Hepatocyte (in vitro differentiated cells): ENCODE data around the gene TSACC. TPM values are rescaled to one million over a fixed set of nuclear protein-coding genes. Genes with fewer than 3 reads are reported as not detected.

Experiments
- DNase-seq: peaks from one replicate; pipeline ENCODE4 v3.0.0-alpha.2; 2016; ENCODE audit warnings: low spot score
- H2AFZ ChIP-seq: fragments of 200-600 bp; sonication (generic); 2 replicates; pipeline ENCODE4 v1.6.0; 2016; ENCODE audit warnings: antibody characterized with exemption, mild to moderate bottlenecking
- H3K27ac ChIP-seq: fragments of 200-600 bp; sonication (generic); 2 replicates; pipeline ENCODE4 v1.5.1; 2016; ENCODE audit warnings: mild to moderate bottlenecking
- H3K27me3 ChIP-seq: fragments of 200-600 bp; sonication (generic); 2 replicates; pipeline ENCODE4 v1.6.1; 2016
- H3K36me3 ChIP-seq: fragments of 200-600 bp; sonication (generic); replicated peaks from 2 replicates; pipeline ENCODE4 v1.5.1; 2016; ENCODE audit warnings: low read depth; ENCODE audit not compliant: insufficient read depth
- H3K4me1 ChIP-seq: fragments of 200-600 bp; sonication (generic); 2 replicates; pipeline ENCODE4 v1.5.1; 2016; ENCODE audit warnings: mild to moderate bottlenecking, moderate library complexity; ENCODE audit not compliant: insufficient read depth
- H3K4me2 ChIP-seq: fragments of 200-600 bp; sonication (generic); 2 replicates; pipeline ENCODE4 v1.6.0; 2016
- H3K4me3 ChIP-seq: fragments of 200-600 bp; sonication (generic); 2 replicates; pipeline ENCODE4 v1.5.1; 2016; ENCODE audit warnings: mild to moderate bottlenecking
- H3K79me2 ChIP-seq: fragments of 200-600 bp; sonication (generic); 2 replicates; pipeline ENCODE4 v1.6.0; 2017; ENCODE audit warnings: mild to moderate bottlenecking
- H3K9me2 ChIP-seq: fragments of 200-600 bp; sonication (generic); replicated peaks from 2 replicates; pipeline ENCODE4 v1.6.0; 2017; ENCODE audit warnings: mild to moderate bottlenecking; ENCODE audit not compliant: insufficient read depth
- H3K9me3 ChIP-seq: fragments of 200-600 bp; sonication (generic); 2 replicates; pipeline ENCODE4 v1.5.1; 2016; ENCODE audit warnings: low read depth, mild to moderate bottlenecking
- H4K20me1 ChIP-seq: fragments of 200-600 bp; sonication (generic); 2 replicates; pipeline ENCODE4 v1.6.0; 2016; ENCODE audit warnings: mild to moderate bottlenecking; ENCODE audit not compliant: insufficient read depth, poor library complexity, severe bottlenecking
- CTCF ChIP-seq: fragments of 200-600 bp; sonication (generic); IDR thresholded peaks from 2 replicates; pipeline ENCODE4 v1.5.1; 2016; ENCODE audit warnings: antibody characterized with exemption, mild to moderate bottlenecking; ENCODE audit not compliant: poor library complexity
- EZH2 ChIP-seq: fragments of 200-600 bp; sonication (generic); IDR thresholded peaks from 2 replicates; pipeline ENCODE4 v1.6.1; 2016; ENCODE audit warnings: antibody characterized with exemption, mild to moderate bottlenecking, borderline replicate concordance
- EZH2phosphoT487 ChIP-seq: fragments of 200-600 bp; sonication (generic); IDR thresholded peaks from one replicate; pipeline ENCODE4 v1.6.1; 2018; ENCODE audit warnings: antibody characterized with exemption, mild to moderate bottlenecking, low read depth, moderate library complexity; ENCODE audit not compliant: unreplicated experiment, severe bottlenecking
- WGBS: methylation state at CpG from one replicate; pipeline ENCODE4 v1.1.6; 2016; ENCODE audit warnings: low lambda C conversion rate; ENCODE audit errors: missing lambda C conversion rate; 5-methylcytosine and 5-hydroxymethylcytosine counted together
- polyA plus RNA-seq: library from polyadenylated mRNA; unstranded; fragments of >200 nt; fragmentation: Nextera tagmentation; extraction: Ambion mirVana; gene quantifications from 2 replicates; pipeline ENCODE4 v1.2.1, GENCODE V29; 2016
- total RNA-seq: library from RNA; depleted of rRNA; stranded (reverse); fragments of >200 nt; gene quantifications from 2 replicates; pipeline ENCODE4 v1.2.3, GENCODE V29; 2014

The TSACC gene
- total and polyA plus RNA-seq, 2 experiments from 2014 or later = 1.5 TPM; not detected in 1

GRCh38 chr1:156385534-156386031 is 47.3 kb downstream of the TSACC start:
- TF ChIP-seq EZH2phosphoT487 (no peak), EZH2 (no peak), CTCF (peak; percentile 97)
- WGBS = 22% methylated on average over 9 of the region's 9 CpGs
- Histone ChIP-seq H3K4me2 (no peak overlapping the region), H2AFZ (no peak overlapping the region), H3K4me1 (no peaks in the 10 kb centered on the region), H3K9me2 (no peaks in the 10 kb centered on the region), H3K27ac (no peak overlapping the region), H3K36me3 (no peaks in the 10 kb centered on the region), H4K20me1 (no peaks in the 10 kb centered on the region), H3K79me2 (no peaks in the 10 kb centered on the region), H3K4me3 (no peak overlapping the region), H3K9me3 (no peaks in the 10 kb centered on the region), H3K27me3 (peaks cover 40% of the 10 kb centered on the region)
- DNase-seq = peak; percentile 85

DNA sequence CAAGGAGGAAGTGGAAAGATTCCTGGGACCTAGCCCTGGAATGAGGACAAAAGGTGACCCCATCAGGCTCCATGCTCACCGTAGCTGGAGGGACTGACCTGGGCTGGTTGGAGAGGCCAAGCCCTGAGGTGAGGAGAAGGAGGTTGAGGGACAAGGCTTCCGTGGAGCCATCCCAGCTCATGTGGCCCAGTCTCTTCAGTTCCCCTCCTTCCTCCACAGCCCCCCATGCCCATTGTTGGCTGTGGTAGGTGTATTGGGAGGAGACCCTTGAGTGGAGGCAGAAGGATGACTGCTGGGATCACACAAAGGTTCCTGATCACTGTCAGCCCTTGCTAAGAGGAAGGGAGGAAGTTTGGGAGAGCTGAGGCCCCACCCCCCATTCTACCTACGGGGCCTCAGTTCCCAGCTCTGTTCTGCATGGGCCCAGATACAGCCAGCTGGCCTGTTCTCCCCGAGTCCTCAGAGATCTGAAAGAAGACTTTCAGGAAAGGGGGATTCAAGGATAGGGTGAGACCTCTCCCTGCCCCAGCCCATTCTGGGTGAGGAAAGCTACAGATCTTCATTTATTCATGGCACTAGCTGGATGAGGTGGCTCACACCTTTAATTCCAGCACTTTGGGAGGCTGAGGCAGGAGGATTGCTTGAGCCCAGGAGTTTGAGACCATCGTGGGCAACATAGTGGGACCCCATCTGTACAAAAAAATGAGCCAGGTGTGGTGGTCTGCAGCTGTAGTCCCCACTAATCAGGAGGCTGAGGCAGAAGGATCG is 48.0 kb downstream of the TSACC start:
- Histone ChIP-seq H3K4me3 (no peak overlapping the region), H3K36me3 (no peaks in the 10 kb centered on the region), H3K4me2 (no peak overlapping the region), H4K20me1 (no peaks in the 10 kb centered on the region), H3K79me2 (no peaks in the 10 kb centered on the region), H2AFZ (no peak overlapping the region), H3K27me3 (peaks cover 47% of the 10 kb centered on the region), H3K4me1 (no peaks in the 10 kb centered on the region), H3K27ac (no peak overlapping the region), H3K9me3 (no peaks in the 10 kb centered on the region), H3K9me2 (no peaks in the 10 kb centered on the region)
- DNase-seq = no peak
- TF ChIP-seq CTCF = no peak
- no peak for TF ChIP-seq EZH2phosphoT487
- TF ChIP-seq EZH2 = no peak
- WGBS = 87% methylated on average over 6 of the region's 6 CpGs

DNA sequence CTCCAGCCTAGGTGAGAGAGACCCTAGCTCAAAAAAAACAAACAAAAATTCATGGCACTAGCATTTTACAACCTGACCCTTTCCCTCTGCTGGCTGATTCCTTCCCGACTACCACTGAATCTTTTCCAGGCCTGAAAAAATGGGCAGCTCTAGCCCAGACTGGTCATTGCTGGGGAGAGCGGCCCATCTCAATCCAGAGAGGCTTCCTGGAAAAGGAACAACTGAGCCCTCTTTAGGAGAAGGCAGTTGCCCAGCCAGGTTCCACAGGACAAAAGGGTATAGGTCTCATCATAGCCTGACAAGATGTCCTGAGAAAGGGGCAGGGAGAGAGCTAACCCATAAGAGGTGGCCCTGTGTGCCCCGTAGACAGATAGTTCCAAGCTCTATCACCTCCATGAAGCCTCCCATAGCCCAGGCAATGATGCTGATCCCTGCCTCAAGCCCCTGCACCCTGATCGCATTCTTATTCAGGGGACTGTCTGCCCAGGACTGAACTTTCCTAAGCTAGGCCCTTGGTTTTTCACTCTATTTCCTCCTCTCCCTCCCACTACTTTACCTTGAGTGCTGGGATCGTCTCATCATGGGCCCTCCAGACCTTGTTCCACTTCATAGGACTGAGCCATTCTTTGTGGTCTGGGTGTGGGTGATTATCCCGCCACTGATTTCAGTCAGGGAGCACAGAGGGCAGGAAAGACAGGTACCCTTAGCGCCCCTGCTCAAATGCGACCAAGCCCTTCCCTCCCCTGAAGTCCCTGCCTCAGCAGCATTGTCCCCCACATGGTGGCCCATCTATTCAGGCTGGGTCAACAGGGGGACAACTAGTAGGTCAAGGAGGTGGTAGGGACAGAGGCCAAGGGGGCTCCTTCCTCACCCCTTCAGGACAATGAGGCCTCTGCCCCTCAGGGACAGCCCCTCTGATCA is 48.9 kb downstream of the TSACC start:
- no peaks in the 10 kb centered on the region for H3K36me3 ChIP-seq
- no peak overlapping the region for H2AFZ ChIP-seq
- WGBS = 85% methylated on average over 8 of the region's 8 CpGs

More for the DNA sequence above, 48.9 kb downstream of the TSACC start:
- Histone ChIP-seq H3K27me3 (peaks cover 55% of the 10 kb centered on the region), H4K20me1 (no peaks in the 10 kb centered on the region), H3K4me3 (no peak overlapping the region), H3K79me2 (no peaks in the 10 kb centered on the region), H3K27ac (no peak overlapping the region), H3K9me2 (no peaks in the 10 kb centered on the region), H3K9me3 (no peaks in the 10 kb centered on the region), H3K4me1 (no peaks in the 10 kb centered on the region), H3K4me2 (no peak overlapping the region)
- DNase-seq = no peak
- TF ChIP-seq EZH2phosphoT487 (no peak), EZH2 (no peak), CTCF (no peak)
